H9 (cell line): Measurements from ENCODE around the gene WASF3. TPM values are rescaled to one million over a fixed set of nuclear protein-coding genes. Genes with fewer than 3 reads are reported as not detected.

Source experiments
- DNase-seq: peaks from one replicate; pipeline ENCODE4 v3.0.0-alpha.2; 2017
- H2AFZ ChIP-seq: one replicate; pipeline ENCODE4 v1.6.1; 2013; ENCODE audit warnings: mild to moderate bottlenecking, low read length, control low read depth, moderate library complexity
- H2AK5ac ChIP-seq: 2 replicates; pipeline ENCODE4 v1.6.1; 2013; ENCODE audit warnings: low read length, control low read depth, mixed read lengths; ENCODE audit not compliant: insufficient read length
- H2BK120ac ChIP-seq: one replicate; pipeline ENCODE4 v1.6.1; 2013; ENCODE audit warnings: low read depth, mild to moderate bottlenecking, low read length, control low read depth, inconsistent platforms; ENCODE audit not compliant: poor library complexity, severe bottlenecking
- H2BK12ac ChIP-seq: 2 replicates; pipeline ENCODE4 v1.6.1; 2013; ENCODE audit warnings: low read length, control low read depth, mixed read lengths, low read depth; ENCODE audit not compliant: insufficient read length
- H2BK15ac ChIP-seq: 2 replicates; pipeline ENCODE4 v1.6.1; 2013; ENCODE audit warnings: low read depth, low read length, control low read depth
- H2BK20ac ChIP-seq: one replicate; pipeline ENCODE4 v1.6.1; 2013; ENCODE audit warnings: low read depth, mild to moderate bottlenecking, low read length, control low read depth, inconsistent platforms; ENCODE audit not compliant: poor library complexity, severe bottlenecking
- H2BK5ac ChIP-seq: 2 replicates; pipeline ENCODE4 v1.6.1; 2013; ENCODE audit warnings: low read length, control low read depth, mixed read lengths; ENCODE audit not compliant: insufficient read length
- H3K14ac ChIP-seq: 2 replicates; pipeline ENCODE4 v1.6.1; 2013; ENCODE audit warnings: low read length, control low read depth; ENCODE audit not compliant: insufficient read depth
- H3K18ac ChIP-seq: 2 replicates; pipeline ENCODE4 v1.6.1; 2013; ENCODE audit warnings: low read depth, mild to moderate bottlenecking, mixed read lengths, low read length, control low read depth; ENCODE audit not compliant: insufficient read length
- H3K23ac ChIP-seq: 2 replicates; pipeline ENCODE4 v1.6.1; 2013; ENCODE audit warnings: low read length, control low read depth, mixed read lengths, low read depth; ENCODE audit not compliant: insufficient read length
- H3K23me2 ChIP-seq: 2 replicates; pipeline ENCODE4 v1.6.1; 2013; ENCODE audit warnings: low read depth, mild to moderate bottlenecking, mixed read lengths, low read length, control low read depth; ENCODE audit not compliant: insufficient read length, poor library complexity, severe bottlenecking
- H3K27ac ChIP-seq: 2 replicates; pipeline ENCODE4 v1.5.1; 2013; ENCODE audit warnings: low read length, control low read depth, mixed read lengths, low read depth; ENCODE audit not compliant: insufficient read length
- H3K27me3 ChIP-seq: 2 replicates; pipeline ENCODE4 v1.6.1; 2013; ENCODE audit warnings: low read length, control low read depth, inconsistent platforms; ENCODE audit not compliant: insufficient read depth
- H3K4ac ChIP-seq: 2 replicates; pipeline ENCODE4 v1.6.1; 2013; ENCODE audit warnings: low read depth, mild to moderate bottlenecking, control low read depth, inconsistent platforms, low read length, moderate library complexity
- H3K4me1 ChIP-seq: 2 replicates; pipeline ENCODE4 v1.6.1; 2013; ENCODE audit warnings: low read length, control low read depth, inconsistent platforms; ENCODE audit not compliant: insufficient read depth
- H3K4me2 ChIP-seq: 2 replicates; pipeline ENCODE4 v1.6.1; 2013; ENCODE audit warnings: low read length, control low read depth, mixed read lengths; ENCODE audit not compliant: insufficient read length, insufficient read depth
- H3K56ac ChIP-seq: 2 replicates; pipeline ENCODE4 v1.6.1; 2013; ENCODE audit warnings: low read depth, mild to moderate bottlenecking, mixed read lengths, low read length, control low read depth; ENCODE audit not compliant: insufficient read length
- H3K79me1 ChIP-seq: 2 replicates; pipeline ENCODE4 v1.6.1; 2013; ENCODE audit warnings: low read depth, mild to moderate bottlenecking, moderate library complexity, low read length, control low read depth, inconsistent platforms; ENCODE audit not compliant: insufficient read depth, poor library complexity, severe bottlenecking
- H3K79me2 ChIP-seq: 2 replicates; pipeline ENCODE4 v1.6.1; 2013; ENCODE audit warnings: low read length, control low read depth, inconsistent platforms; ENCODE audit not compliant: insufficient read depth
- H3K9ac ChIP-seq: 2 replicates; pipeline ENCODE4 v1.6.1; 2013; ENCODE audit warnings: low read length, control low read depth, mixed read lengths; ENCODE audit not compliant: insufficient read length; ENCODE audit errors: extremely low read depth
- H3K9me3 ChIP-seq: one replicate; pipeline ENCODE4 v1.6.1; 2013; ENCODE audit warnings: low read depth, low read length, inconsistent platforms; ENCODE audit not compliant: control insufficient read depth
- H3T11ph ChIP-seq: one replicate; pipeline ENCODE4 v1.6.1; 2013; ENCODE audit warnings: mild to moderate bottlenecking, low read length, control low read depth, inconsistent platforms
- H4K20me1 ChIP-seq: one replicate; pipeline ENCODE4 v1.6.1; 2013; ENCODE audit not compliant: control insufficient read depth, insufficient read length, insufficient read depth
- H4K5ac ChIP-seq: 2 replicates; pipeline ENCODE4 v1.6.1; 2013; ENCODE audit warnings: low read depth, mild to moderate bottlenecking, mixed read lengths, low read length, control low read depth; ENCODE audit not compliant: insufficient read length
- H4K8ac ChIP-seq: replicated peaks from 2 replicates; pipeline ENCODE4 v1.6.1; 2013; ENCODE audit warnings: low read length, control low read depth, mixed read lengths, low read depth; ENCODE audit not compliant: insufficient read length
- H4K91ac ChIP-seq: 2 replicates; pipeline ENCODE4 v1.6.1; 2013; ENCODE audit warnings: low read depth, mild to moderate bottlenecking, moderate library complexity, mixed read lengths, low read length, control low read depth; ENCODE audit not compliant: insufficient read length
- H3K27ac Mint-ChIP-seq, 3 experiments: 2 replicates in 2 of 3; 3 replicates in 1 of 3; pipeline ENCODE4 v1.8.0; 2020 to 2021; ENCODE audit warnings: mixed read lengths in 3 of 3, mild to moderate bottlenecking in 1 of 3, moderate library complexity in 1 of 3
- H3K27me3 Mint-ChIP-seq: 2 replicates; pipeline ENCODE4 v1.8.0; 2021; ENCODE audit warnings: low read depth, mild to moderate bottlenecking, moderate library complexity, mixed read lengths
- H3K36me3 Mint-ChIP-seq, 3 experiments: 2 replicates in 2 of 3; 3 replicates in 1 of 3; pipeline ENCODE4 v1.8.0; 2020 to 2021; ENCODE audit warnings: low read depth in 3 of 3, mixed read lengths in 3 of 3; ENCODE audit not compliant: insufficient read depth in 1 of 3
- H3K4me1 Mint-ChIP-seq, 2 experiments: 2 replicates each; pipeline ENCODE4 v1.8.0; 2020; ENCODE audit warnings: mixed read lengths in 2 of 2
- H3K4me3 Mint-ChIP-seq, 2 experiments: 2 replicates in 1 of 2; 3 replicates in 1 of 2; pipeline ENCODE4 v1.8.0; 2020 to 2021; ENCODE audit warnings: mild to moderate bottlenecking in 2 of 2, mixed read lengths in 2 of 2, moderate library complexity in 1 of 2
- H3K9me3 Mint-ChIP-seq, 2 experiments: 2 replicates in 1 of 2; 3 replicates in 1 of 2; pipeline ENCODE4 v1.8.0; 2020; ENCODE audit warnings: mild to moderate bottlenecking in 2 of 2, mixed read lengths in 2 of 2, moderate library complexity in 1 of 2
- WGBS: extraction: QIAGEN DNeasy Blood & Tissue Kit; methylation state at CpG from one replicate; pipeline ENCODE4 v1.1.7; 2013; ENCODE audit warnings: missing lambda C conversion rate, low lambda C conversion rate, mixed read lengths; ENCODE audit not compliant: insufficient read length; ENCODE audit errors: extremely low coverage; 5-methylcytosine and 5-hydroxymethylcytosine counted together
- total RNA-seq: library from RNA; stranded (reverse); gene quantifications from 2 replicates; pipeline ENCODE4 v1.2.1, GENCODE V29; 2021
- TF ChIP-seq, protein P1 (sequence below): fragments of 200-600 bp; sonication (generic); conservative IDR thresholded peaks from 3 replicates; pipeline ENCODE4 v1.8.0; 2021; ENCODE audit warnings: antibody characterized with exemption, mild to moderate bottlenecking

Gene WASF3
- total RNA-seq, 1 experiment from 2014 or later: 22.2 TPM

DNA sequence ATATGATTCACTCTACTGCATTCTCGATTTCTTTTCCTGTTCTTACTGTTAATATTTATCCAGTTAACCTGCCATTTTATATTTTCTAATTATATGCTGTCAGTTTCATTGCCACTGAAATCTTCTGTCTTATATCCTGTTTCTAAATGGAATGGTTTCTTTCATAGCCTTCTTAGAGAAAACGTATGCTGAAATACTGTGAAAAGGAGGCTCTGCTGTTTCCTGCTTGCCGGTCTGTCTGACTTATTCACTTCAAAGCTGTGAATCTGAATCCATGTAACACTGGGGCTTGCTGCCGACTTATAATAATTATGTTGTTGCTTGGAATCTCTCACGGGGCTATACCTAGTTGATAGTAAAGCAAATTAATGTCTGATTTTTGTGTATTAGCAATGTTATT, 123.1 kb downstream of the WASF3 start:
- no peak overlapping the region for H4K5ac ChIP-seq
- H3K36me3 Mint-ChIP-seq: peaks cover 20 to 24% (median 21%) of the 10 kb centered on the region in 3 experiments; a peak in 5 of 7 replicates
- H4K8ac ChIP-seq: no peak overlapping the region
- H3K79me1 ChIP-seq: no peaks in the 10 kb centered on the region
- no peak overlapping the region for H3K9ac ChIP-seq
- no peak for DNase-seq
- no peak overlapping the region for H3K18ac ChIP-seq
- H3K4me2 ChIP-seq: no peak overlapping the region
- H3K27me3 ChIP-seq: no peaks in the 10 kb centered on the region
- no peak overlapping the region for H3K4me3 Mint-ChIP-seq
- no peak overlapping the region for H3K14ac ChIP-seq
- H3K79me2 ChIP-seq: no peaks in the 10 kb centered on the region
- no peaks in the 10 kb centered on the region for H3K27me3 Mint-ChIP-seq
- H3K4ac ChIP-seq: no peak overlapping the region
- no peaks in the 10 kb centered on the region for H3K23me2 ChIP-seq
- H2AFZ ChIP-seq: no peak overlapping the region
- no peak overlapping the region for H3K23ac ChIP-seq
- H3K4me1 Mint-ChIP-seq: peaks cover 22 to 25% of the 10 kb centered on the region in 2 experiments
- H3K9me3 Mint-ChIP-seq: no peaks in the 10 kb centered on the region
- H3K4me1 ChIP-seq: peaks cover 5% of the 10 kb centered on the region; the same call in 1 of the 2 replicates
- H4K20me1 ChIP-seq: no peaks in the 10 kb centered on the region
- peak overlapping the region in 2 of 3 experiments; percentile 22 to 44; a peak in 1 of 7 replicates for H3K27ac Mint-ChIP-seq
- H2BK12ac ChIP-seq: no peak overlapping the region
- H3K56ac ChIP-seq: no peak overlapping the region
- H2BK15ac ChIP-seq: no peak overlapping the region
- H3T11ph ChIP-seq: no peak overlapping the region
- H3K9me3 ChIP-seq: no peaks in the 10 kb centered on the region
- H4K91ac ChIP-seq: no peak overlapping the region
- no peak overlapping the region for H2BK20ac ChIP-seq
- no peak overlapping the region for H2BK5ac ChIP-seq
- H2BK120ac ChIP-seq: no peak overlapping the region
- WGBS: no CpG with 5 or more reads among the region's 5 CpGs
- H2AK5ac ChIP-seq: no peak overlapping the region
- no peak overlapping the region for H3K27ac ChIP-seq
- TF ChIP-seq, protein P1, sequence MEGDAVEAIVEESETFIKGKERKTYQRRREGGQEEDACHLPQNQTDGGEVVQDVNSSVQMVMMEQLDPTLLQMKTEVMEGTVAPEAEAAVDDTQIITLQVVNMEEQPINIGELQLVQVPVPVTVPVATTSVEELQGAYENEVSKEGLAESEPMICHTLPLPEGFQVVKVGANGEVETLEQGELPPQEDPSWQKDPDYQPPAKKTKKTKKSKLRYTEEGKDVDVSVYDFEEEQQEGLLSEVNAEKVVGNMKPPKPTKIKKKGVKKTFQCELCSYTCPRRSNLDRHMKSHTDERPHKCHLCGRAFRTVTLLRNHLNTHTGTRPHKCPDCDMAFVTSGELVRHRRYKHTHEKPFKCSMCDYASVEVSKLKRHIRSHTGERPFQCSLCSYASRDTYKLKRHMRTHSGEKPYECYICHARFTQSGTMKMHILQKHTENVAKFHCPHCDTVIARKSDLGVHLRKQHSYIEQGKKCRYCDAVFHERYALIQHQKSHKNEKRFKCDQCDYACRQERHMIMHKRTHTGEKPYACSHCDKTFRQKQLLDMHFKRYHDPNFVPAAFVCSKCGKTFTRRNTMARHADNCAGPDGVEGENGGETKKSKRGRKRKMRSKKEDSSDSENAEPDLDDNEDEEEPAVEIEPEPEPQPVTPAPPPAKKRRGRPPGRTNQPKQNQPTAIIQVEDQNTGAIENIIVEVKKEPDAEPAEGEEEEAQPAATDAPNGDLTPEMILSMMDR: no peak
